Measurements from ENCODE around the gene RTN4RL2.

DNA sequence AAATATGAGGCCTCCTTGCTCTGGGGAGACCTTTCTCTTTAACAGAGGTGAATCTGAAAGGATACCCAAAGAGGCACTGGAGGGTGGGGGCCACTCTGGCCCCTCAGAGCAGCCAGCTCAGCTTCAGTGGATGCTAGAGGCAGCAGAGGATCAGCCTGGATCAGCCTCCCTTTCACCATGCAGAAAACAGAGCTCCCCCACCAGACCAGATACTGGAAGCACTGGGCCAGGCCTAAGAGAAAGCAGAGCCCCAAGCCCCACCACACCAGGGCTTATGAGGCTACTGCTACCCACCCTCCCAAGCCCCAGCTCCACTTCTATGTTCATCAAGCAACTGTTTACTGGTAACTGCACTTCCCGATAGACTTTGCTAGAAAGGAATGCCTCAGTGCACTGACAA is 29.4 kb upstream of the RTN4RL2 start:
- TF ChIP-seq TCF7L2 (IDR thresholded peaks at IDR 0.05; ENCODE audit: low read depth, low read length) (no peak), BRF2 (IDR thresholded peaks at IDR 0.05; ENCODE audit: borderline replicate concordance, insufficient read depth, insufficient read length) (no peak), ZBTB26 (CRISPR knock-in tag; IDR thresholded peaks at IDR 0.05) (no peak), ZNF384 (IDR thresholded peaks at IDR 0.05; ENCODE audit: low read depth, low read length) (no peak), YBX1 (IDR thresholded peaks at IDR 0.05) (no peak), JUNB (CRISPR knock-in tag; conservative IDR thresholded peaks at IDR 0.05) (no peak), ZNF263 (CRISPR knock-in tag; IDR thresholded peaks at IDR 0.05; ENCODE audit: borderline replicate concordance) (no peak)
